HG03095 (cell line): ENCODE measurements around the gene CIRBP.
"Not testable (repeated sequence)": the region's sequence is repeated elsewhere in the genome, so short reads cannot be mapped to it uniquely, and the experiment has no call there.

Experiments
- ATAC-seq: cut with Tn5 transposase; IDR thresholded peaks from one replicate; pipeline ENCODE4 v1.9.1; 2021; ENCODE audit warnings: moderate library complexity; ENCODE audit not compliant: unreplicated experiment

The CIRBP gene

DNA sequence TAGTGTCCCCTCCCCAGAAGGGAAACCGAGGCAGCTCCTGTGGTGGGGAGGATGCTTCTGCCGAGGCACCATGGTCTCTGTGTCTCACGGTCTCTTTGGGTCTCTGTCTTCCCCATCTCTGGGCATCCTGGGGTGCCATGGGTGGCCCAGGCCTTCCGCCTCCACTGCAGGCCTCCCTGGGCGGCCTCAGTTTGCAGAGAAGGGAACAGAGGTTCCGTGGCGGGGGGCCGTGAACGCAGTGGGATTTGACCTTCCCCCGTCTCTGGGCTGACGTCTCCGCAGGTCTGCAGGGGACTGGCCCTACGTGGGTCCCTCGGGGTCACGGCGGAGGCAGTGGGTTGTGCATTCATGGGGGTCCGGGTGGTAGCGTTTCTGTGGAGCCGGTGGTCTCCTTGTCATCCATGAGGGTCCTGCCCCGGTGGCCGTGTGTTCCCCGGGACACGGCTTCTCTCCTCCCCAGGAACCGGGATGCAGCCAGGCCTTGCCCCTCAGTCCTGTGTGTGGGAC lies 21.1 kb downstream of the CIRBP start:
- ATAC-seq = no peak

DNA sequence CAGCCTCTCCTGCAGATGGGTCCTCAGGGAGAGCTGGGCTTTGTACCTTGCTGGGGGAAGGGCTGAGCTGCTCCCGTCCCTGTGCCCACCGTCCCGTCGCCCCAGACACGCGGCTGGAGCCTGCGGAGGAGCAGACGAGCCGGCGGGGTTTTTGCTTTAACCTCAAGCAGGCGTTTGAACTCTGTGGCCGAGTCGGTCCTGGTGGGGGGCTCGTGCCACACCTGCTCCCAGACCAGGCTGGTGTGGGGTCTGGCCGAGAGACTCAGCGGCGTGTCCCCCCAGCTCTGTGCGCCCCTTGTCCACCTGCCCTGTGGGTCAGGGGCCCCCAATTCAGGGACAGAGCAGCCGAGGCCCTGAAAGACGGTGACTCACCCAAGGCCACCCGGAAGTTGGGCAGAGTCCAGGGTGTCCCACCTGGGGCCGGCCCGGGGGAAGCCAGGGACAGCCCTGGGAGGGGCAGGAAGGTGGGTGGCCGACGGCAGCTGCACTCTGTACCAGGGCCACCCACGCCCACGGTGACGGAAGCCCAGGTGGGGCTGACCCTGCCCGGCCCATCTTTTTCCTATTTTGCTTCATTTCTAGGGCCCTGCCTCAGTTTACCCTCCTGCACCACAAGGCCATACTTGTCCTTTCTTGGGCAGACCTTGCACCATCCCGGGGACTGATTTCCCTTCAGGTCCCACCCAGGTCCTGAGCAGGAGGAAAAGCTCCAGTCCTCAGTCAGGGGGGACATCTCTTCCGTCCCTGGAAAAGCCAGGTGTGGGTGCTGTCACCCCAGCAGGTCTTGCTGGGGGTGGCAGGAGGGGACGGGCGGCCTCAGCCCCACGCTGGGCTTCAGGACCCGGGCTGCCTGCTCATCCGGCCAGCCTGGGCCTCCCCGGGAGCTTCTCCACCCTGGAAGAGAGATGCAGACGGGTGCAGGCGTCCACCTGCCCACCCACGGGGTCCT lies 21.8 kb downstream of the CIRBP start:
- no peak for ATAC-seq

DNA sequence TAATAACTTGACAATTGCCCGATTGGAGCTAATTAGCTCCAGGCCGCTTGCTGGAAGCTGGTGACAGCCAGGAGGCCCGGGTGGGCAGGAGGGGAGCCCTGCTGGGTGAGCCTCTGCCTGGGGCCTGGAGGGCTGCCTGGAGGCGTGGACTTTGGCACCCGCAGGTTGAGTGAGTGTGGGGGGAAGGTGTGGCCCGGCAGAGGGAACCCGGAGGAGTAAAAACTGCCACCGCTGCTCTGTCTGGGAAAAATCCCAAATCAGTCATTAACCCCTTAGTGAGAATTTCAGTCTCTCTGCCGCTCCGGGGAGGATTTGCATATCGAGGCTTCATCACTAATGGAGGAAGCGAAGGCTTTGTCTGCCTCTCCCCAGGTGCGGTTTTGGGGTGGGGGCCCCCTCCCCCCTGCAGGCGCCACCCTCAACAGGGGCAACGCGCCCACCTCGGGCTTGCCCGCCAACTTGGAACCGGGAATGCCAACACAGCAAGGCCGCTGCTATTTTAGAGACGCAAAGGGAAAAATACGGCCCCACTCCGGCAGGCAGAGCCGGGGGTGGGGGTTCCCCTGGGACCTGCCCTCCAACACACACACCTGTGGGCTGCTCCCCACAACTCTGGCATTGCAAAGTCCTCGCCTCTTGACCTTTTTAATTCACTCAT lies 22.8 kb downstream of the CIRBP start:
- ATAC-seq = no peak

DNA sequence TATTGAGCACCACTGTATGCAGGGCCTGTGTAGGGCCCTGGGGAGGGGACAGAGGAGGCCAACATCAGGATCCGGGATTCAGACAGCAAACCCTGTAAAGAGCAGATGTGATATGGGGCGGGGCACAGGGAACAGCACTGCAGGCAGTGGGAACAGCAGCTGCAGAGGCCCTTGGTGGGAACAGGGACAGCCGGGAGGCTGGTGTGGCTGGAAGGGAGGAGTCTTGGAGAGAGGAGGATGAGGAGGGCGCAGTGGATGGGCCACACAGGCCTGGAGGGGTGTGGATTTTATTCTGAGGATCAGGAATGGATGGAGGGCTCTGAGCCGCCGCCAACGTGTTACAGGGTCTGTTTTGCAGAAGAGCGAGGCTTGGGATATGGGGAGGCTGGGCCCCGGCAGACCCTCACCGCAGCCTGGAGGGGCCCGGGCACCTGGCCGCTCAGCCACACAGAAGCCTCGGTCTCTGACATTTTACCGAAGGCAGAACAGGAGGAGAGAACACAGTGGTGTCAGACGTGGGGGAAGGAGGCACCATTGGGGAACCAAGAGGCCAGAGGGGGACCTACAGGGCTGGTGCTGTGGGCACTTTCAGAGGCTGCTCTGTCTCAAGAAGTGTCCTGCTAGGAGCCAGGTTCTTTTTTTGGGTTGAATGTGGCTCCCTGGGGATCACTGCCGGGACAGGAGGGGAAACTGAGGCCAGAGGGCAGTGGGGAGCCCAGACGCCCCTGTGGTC lies 23.5 kb downstream of the CIRBP start:
- ATAC-seq = no peak

DNA sequence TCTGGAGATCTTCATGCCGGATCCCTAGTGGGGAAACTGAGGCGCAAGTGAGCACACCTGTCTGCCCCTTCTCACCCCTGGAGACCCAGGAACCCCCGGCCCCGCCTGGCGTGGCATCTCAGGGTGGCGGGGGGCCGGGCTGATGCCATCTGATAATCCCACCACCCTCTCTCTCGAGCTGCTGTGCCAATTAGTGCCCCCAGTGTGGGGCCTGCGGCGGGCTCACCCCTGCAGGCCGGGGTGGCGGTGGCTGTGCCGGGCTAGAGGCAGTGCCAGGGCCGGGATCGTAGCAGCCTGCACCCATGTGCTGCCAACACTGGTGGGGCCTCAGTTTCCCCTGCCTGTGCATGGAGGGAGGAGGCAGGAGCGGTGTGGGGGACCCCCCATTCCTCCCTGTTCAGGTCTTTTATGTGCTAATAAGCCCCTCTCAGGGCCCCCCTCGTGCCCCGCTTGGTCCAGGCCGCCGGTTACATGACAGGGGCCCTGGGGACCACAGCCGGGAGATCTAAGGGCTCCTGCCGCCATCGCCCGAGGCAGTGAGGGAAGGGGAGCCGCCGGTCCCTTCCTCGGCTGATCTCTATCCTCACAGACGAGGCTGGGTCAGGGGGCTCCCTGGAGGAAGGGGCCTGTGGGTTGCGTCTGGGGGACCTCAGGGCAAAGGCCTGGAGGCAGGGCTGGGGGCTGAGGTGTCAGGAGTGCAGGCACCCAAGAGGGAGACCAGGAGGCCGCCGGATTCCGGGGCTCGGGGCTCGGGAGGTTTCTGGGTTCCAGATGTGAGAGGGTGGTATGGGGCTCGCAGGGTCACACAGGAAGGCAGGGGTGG lies 24.9 kb downstream of the CIRBP start:
- ATAC-seq = no peak

DNA sequence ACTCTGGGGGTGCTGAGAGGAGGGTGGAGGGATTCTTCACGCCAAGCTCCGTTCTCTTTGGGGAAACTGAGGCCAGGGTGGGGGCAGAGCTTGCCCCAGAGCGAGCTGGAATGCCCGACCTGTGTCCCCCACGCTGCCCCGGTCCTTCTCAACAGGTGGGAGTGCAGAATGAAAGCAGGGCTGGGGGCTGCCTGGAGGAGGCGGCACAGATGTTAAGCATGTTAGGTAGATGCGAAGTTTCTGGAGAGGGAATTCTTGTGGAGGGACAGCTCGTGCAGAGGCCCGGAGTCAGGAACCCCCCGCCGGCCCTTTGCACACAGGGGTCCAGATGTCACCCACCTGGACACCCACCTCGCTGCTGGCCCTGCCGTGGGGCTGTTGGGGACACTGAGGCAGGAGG lies 25.6 kb downstream of the CIRBP start:
- ATAC-seq = no peak

DNA sequence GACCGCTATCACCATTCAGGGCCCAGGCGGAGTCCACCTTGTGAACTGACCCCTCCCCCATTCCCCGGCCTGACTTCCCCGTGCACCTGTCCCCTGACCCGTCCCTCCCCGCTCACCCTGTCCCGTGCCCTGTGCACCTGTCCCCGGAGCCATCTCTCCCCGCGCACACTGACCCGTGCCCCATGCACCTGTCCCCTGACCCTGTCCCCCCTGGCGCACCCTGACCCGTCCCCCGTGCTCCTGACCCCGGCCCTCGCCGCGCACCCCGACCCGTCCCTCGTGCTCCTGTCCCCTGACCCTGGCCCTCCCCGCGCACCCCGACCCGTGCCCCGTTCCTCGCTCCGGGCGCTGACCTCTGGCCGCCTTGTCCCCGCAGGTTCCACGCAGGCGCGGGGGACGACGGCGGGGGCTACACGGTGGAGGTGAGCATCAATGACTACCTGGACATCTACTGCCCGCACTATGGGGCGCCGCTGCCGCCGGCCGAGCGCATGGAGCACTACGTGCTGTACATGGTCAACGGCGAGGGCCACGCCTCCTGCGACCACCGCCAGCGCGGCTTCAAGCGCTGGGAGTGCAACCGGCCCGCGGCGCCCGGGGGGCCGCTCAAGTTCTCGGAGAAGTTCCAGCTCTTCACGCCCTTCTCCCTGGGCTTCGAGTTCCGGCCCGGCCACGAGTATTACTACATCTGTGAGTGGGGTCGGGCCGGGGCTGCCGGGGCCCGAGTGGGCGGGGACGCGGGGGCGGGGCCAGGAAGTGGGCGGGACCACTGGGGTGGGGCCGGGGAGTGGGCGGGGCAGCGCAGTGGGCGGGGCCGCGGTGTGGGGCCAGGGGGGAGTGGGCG lies 26.3 kb downstream of the CIRBP start:
- no peak for ATAC-seq

DNA sequence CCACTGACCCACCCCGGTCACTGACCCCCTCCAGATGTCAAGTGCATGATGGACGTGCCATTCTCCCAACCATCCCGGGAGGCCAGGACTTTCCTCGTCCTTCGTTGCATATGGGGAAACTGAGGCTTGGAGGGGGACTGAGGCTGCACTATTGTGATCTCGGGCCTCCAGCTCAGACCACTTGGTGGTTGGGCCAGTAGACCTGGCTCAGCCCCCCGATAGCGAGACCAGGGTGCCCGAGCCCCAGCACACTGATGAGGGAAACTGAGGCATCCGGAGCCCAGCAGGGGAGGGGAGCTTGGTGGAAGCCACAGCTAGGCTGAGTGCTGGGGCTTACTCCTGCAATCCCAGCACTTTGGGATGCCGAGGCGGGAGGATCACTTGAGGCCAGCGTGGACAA lies 26.9 kb downstream of the CIRBP start:
- no peak for ATAC-seq

DNA sequence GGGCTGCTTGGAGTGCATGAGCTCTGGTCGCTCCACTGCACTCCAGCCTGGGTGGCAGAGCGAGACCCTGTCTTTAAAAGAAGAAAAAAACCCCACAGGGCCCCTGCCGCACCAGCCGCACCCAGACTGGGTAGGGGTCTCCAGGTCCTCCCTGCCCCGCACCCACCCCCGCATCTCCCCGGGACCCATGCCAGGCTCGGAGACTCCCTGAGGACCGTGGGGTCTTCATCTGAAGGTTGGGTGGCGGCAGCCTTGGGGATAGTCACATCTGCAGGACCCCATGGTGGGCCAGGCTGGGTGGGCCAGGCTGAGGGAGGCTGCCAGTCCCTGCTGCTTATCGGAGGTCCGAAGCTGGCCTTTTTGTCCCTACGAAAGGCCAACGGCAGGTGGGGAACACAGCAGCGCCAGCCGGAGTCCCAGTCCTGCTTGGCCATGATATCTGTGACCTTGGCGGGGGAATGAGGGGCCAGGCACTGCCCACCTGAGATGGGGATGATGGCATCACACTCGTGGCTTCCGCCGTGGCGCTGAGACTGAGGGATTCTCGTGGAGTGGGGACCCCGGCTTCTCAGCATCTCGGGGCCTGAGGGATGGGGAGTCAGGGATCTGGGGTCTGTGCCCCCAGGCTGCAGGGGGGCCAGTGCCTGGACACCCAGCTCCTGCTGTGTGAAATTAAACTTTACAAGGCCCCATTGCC lies 27.6 kb downstream of the CIRBP start:
- ATAC-seq = no peak

DNA sequence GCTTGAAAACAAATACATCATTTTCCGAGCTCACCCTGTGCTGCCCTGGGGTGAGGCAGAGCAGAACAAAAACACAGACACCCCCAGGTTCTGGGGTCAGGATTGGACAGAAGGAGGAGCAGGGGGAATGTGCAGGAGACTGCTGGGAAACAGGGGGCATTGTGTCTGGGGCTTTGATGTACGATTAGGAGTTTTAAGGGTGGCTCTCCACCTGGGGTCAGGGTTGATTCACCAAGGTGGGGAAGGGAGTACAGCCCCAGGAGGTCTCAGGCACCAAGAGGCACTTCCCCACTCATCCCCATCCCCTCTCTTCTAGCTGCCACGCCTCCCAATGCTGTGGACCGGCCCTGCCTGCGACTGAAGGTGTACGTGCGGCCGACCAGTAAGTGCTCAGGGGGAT lies 29.1 kb downstream of the CIRBP start:
- no peak for ATAC-seq

DNA sequence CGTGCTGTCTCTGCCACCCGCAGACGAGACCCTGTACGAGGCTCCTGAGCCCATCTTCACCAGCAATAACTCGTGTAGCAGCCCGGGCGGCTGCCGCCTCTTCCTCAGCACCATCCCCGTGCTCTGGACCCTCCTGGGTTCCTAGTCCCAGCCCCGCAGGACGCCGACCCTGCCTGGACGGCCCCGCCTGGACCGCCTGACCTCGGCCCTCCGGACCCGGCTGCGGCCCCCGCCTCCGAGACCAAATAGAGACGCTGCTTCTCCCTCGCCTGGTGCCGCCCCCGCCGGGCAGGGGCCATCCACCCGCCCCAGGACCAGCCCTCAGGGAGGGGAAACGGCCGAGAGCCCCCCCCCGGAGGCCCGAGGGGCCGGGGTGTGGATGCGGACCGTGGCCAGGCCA lies 30.7 kb downstream of the CIRBP start:
- ATAC-seq = no peak

DNA sequence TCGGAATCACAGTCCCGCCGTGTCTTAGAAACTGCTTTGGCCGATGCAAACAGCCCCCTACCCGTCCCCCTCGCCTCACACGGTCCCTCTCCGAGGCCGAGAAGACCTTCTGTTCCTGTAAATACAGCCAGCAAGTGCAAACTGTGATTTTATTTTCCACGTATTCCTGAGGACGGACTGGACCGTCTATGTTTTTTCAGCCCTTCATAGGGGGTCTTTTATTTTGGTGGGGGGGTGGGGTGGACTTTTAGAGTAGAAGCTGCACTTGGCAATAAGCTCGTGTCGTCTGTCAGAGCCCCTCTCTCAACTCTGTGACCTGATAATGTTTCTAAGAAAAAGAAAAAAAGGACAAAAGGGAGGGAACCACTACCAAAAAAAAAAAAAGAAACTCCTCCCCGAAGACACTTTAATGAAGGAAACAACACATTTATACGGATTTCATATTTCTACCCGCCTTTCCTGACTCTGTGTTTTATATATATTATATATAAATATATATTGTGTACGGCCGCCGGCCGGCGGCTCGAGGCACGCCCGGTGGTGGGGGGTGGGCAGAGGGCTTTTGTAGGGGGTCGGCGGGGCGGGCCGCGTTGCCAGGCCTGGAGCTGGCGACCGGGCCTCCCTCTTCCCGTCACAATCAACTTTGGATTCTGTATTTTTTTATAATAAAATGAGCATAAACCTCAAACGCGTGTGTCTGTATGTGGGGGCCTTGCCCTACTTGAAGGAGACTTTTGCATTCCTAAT lies 31.8 kb downstream of the CIRBP start:
- ATAC-seq = no peak

DNA sequence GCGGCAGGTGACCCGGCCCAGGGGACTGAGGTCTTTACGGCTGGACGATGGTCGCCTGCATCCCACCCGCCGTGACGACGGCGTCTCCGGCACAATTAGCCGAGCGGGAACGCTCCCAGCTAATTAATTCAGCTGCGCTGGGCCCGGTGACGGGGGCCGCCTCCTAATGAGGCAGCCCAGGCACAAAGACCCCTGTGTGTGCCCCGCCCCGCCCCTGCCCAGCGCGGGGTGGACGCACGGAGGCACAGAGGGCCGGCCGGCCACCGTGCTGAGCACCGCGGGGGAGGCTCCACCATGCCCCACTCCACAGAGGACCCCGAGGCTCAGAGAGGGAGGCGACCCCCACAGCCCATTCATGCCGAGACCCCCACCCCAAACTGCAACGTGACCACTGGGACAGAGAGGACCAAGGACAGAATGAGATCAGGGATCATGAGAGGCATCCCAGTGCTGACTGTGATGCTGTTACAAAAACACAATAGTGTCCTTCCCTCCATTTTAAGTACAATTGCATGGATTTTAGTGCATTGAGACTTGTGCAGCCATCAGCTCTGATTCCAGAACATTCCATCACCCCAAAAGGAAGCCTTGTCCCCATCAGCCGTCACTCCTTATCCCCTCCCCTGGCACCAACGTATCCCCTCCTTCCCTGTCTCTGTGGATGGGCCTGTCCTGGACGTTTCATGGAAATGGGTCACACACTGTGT lies 33.6 kb downstream of the CIRBP start:
- ATAC-seq = no peak

DNA sequence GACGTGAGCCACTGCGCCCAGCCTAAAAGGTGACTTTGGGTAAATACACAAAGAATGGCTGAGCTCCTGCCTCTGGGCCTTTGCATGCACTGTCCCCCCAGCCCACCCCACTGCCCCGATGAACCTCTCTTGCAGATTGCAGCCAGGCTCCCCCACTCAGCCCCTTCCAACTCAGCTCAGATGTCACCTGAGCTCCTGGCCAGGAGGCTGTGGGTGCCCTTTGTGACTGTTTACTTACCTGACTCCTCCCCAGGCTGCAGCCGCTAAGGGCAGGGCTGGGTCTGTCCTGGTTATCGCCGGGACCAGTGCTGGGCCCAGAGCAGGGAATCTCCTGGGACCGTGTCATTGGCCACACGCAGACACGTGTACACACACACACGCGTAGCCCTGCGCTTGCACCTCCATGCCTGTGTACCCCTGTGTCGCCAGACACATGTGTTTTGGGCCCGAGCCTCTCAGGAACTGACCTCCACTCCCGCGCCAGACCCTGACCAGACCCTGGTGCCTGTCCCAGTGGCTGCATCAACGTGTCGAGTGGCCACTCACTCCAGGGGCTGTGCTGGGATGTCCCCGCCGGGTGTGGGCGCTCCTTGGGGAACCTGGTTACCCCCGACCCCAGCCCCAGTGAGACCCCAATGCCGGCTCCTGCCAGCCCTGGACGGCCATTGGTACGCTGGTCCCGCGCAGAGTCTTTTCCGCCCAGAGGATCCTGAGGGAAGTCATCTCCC lies 35.2 kb downstream of the CIRBP start:
- no peak for ATAC-seq

DNA sequence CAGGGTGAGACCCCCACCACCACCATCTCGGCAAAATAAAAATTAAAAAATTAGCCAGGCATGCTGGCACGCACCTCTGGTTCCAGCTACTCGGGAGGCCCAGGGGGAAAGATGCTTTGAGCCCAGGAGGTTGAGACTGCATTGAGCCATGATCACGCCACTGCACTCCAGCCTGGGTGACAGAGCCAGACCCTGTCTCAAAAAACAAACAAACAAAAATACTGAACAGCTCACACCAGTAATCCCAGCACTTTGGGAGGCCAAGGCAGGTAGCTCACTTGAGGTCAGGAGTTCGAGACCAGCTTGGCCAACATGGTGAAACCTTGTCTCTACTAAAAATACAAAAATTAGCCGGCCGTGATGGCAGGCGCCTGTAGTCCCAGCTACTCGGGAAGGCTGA lies 36.2 kb downstream of the CIRBP start:
- ATAC-seq = not testable (repeated sequence)

DNA sequence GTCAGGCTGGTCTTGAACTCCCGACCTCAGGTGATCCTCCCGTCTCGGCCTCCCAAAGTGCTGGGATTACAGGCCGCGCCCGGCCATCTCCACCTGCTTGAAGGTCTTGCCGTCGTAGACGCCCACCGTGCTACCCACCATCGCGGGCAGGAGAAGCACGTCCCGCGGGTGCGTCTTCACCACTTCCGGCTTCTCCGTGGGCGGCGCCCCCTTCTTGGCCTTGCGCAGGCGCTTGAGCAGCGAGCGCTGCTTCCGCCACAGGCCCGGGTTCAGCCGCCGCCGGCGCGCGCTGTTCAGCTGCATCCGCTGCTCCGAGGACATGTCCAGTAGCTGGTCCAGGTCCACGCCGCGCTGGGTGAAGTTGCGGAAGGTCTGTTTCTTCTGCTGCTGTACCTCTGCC lies 38.2 kb downstream of the CIRBP start:
- ATAC-seq = no peak

DNA sequence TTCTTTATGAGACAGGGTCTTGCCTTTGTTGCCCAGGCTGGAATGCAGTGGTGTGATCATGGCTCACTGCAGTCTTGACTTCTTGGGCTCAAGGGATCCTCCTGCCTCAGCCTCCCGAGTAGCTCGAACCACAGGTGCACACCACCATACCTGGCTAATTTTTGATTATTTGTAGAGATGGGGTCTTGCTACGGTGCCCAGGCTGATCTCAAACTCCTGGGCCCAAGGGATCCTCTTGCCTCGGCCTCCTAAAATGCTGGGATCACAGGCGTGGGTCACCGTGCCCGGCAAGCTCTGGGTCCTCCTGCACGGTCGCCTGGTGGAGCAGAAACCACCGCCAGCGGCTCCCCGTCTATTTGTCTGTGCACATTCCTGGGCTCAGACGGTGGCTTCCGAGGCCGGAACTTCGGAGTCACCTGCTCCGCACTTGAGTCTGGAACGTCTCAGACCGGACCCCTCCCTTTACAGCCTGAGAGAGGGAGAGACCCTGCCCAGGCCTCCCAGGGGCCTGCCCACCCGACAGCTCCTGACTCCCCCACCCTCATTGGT lies 38.7 kb downstream of the CIRBP start:
- no peak for ATAC-seq
